SH-SY5Y (cell line): Measurements from ENCODE around the gene DHRS3.

ENCODE experiments used
- GATA2 ChIP-seq: IDR thresholded peaks from 2 replicates; pipeline ENCODE4 v1.6.1; 2011; ENCODE audit warnings: mild to moderate bottlenecking, low read depth, low read length
- GATA3 ChIP-seq: IDR thresholded peaks from 2 replicates; pipeline ENCODE4 v1.6.1; 2011; ENCODE audit warnings: low read depth, mild to moderate bottlenecking, low read length, moderate library complexity

GRCh38 chr1:12600880-12601633, 17.0 kb downstream of the DHRS3 start:
- TF ChIP-seq GATA2 (no peak), GATA3 (no peak)
